HG02852 (cell line): Measurements from ENCODE around the gene POTEJ.
"Not testable (repeated sequence)": the region's sequence is repeated elsewhere in the genome, so short reads cannot be mapped to it uniquely, and the experiment has no call there.

Experiments
- ATAC-seq: cut with Tn5 transposase; IDR thresholded peaks from one replicate; pipeline ENCODE4 v1.9.1; 2021; ENCODE audit warnings: mild to moderate bottlenecking, moderate library complexity; ENCODE audit not compliant: unreplicated experiment

The POTEJ gene

DNA sequence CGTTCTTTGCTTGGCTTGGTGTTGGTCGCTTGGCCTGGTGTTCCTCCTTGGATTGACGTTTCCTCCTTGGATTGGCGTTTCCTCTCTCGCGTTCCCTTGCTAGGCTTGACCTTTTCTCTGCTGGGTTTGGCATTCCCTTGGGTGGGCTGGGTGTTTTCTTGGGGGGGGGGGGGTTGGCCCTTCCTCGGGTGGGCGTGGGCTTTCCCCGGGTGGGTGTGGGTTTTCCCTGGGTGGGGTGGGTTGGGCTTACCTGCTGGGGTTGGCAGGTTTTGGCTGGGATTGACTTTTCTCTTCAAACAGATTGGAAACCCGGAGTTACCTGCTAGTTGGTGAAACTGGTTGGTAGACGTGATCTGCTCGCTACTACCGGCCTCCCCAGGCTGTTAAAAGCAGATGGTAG, at the start of gene POTEJ:
Gene POTEJ (plus strand): TSS at position 301 of the 400 bp plus-strand sequence. CDS start 93 bp downstream, at position 394.
- not testable (repeated sequence) for ATAC-seq

DNA sequence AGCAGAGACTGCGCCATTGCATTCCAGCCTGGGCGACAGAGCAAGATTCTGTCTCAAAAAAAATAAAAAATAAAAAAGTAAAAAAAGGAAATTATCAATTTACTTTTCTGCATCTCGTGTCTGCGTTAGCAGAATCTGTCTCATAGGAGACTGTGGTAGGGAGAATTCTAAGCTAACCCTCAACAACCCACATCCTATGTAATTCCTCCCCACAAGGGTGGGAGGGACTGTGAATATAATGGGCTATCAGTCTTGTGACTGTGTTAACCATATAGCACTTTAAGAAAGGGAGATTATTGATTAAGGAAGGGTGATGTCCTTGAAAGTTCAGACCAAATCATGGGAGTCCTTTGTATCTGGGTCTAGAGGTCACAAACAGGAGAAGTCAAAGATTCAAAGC, 45.1 kb upstream of the POTEJ start:
- not testable (repeated sequence) for ATAC-seq

DNA sequence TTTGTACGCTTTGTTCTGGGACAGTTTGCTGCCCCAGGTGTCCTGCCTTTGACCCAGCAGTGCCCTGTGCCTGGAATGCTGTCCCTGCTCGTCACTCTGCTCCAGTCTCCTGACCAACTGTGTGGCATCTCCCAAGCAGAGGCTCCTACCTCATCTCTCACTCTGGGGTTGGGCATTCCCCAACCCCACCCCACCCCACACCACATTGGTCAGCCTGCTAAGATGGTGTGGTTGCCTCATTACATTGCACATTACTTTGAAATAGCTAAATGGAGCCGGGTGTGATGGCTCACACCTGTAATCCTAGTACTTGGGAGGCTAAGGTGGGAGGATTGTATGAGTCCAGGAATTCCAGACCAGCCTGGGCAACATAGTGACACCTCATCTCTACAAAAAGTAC, 39.3 kb upstream of the POTEJ start:
- ATAC-seq, result not testable (repeated sequence)

DNA sequence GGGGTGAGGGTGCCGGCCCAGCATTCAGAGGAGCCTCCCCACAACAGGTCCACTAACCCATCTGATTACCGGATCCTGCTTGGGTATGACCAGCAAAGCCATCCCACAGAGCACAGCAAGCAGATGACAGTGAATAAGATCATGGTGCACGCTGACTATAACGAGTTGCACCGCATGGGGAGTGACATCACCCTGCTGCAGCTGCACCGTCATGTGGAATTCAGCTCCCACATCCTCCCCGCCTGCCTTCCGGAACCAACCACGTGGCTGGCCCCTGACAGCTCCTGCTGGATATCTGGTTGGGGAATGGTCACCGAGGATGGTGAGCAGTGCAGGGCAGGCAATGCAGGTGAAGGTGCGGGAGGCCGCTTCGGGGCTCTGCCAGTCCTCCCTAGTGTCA, 37.0 kb upstream of the POTEJ start:
- ATAC-seq, result not testable (repeated sequence)

DNA sequence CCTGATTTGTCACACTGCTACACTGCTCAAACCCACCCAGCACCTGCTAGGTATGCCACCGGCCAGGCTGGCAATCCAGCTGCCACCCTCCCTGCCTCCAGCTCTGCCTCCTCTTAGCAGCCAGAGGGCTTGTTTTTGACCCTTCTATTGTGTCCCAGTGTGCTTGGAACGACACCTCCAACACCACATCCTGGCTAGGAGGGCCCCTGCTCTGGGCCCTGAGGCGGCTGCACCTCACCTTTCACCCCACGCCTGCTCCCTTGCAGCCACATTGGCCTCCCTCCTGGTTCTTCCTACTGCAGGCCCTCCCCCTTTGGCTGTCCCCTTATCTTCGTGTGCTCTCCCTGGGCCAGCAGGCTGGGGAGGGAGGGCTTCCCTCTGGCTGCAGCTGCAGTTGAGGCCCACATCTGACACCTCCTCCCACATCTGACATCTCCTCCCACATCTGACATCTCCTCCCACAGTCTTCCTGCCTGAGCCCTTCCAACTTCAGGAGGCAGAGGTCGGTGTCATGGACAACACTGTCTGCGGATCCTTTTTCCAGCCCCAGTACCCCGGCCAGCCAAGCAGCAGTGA, 34.9 kb upstream of the POTEJ start:
- ATAC-seq, result not testable (repeated sequence)

DNA sequence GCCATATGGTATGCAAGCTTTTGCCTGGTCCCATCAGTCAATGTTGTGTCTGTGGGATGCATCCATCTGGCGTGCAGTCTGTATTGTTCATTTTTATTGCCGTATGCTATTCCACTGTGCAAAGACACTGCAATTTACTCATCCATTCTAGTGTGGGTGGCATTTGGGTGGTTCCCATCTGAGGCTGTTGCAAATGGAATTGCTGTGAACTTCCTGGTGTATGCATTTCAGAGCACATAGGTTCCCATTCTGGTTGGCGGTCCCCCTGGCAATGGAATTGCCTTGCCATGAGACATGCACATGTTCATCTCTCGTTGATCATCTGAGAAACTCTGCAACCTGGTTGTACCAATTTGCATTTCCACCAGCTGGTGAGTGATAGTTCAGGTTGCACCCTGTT, 33.7 kb upstream of the POTEJ start:
- not testable (repeated sequence) for ATAC-seq

DNA sequence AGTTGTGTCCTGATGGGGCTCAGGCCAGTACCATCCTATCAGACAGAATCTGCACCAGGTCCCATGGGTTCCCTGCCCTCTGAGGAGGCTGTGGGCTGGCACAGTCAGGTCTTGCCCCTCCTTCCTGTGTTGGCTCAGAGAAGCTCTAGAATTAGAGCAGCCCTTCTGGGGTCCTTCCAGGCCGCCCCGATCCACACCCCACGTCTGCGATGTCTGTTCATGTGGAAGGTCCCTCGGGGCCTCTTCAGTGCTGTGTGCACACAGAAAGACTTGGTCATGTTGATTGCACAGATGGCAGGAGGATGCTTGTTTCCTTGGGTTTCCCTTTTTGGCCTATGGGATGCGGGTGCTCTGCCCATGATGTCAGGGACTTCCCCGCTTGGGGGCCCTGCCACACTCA, 32.1 kb upstream of the POTEJ start:
- ATAC-seq, result not testable (repeated sequence)

DNA sequence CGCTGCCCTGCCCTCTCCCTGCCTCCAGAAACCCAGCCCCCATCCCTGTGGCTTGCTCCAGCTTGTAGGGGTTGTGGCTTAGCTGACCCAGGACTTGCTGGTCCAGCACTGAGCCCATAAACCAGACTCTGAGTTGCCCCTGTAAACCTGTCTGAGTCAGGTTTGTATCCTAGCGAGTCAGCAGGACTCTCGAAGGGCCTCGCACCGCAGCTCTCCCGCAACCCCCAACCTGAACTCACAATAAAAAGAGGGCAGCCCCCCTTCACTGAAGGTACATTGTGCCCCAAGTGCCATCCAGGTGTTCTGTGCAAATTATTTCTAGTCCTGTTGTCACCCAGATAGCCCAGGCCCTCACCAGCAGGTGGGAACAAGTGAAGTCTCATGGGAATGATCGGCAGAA, 29.7 kb upstream of the POTEJ start:
- not testable (repeated sequence) for ATAC-seq

DNA sequence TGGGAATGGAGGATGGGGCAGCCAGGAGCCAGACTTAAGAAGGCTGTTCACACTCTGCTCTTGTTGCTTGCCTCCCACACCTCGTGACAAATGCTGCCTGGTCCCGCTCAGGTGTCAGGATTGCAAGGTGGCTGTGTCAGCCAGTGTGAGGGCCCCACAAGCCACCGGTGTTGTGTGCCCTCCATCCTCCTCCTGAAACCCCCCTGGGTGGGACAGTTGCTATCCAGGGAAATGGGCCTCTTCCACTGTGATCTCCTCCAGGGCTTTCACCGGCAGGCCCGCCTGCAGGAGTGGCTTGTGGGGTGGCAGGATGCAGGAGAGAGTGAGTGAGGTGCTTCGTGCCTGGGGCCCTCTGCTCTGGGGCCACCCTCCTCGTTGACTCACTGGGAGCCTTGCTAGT, 28.3 kb upstream of the POTEJ start:
- not testable (repeated sequence) for ATAC-seq

DNA sequence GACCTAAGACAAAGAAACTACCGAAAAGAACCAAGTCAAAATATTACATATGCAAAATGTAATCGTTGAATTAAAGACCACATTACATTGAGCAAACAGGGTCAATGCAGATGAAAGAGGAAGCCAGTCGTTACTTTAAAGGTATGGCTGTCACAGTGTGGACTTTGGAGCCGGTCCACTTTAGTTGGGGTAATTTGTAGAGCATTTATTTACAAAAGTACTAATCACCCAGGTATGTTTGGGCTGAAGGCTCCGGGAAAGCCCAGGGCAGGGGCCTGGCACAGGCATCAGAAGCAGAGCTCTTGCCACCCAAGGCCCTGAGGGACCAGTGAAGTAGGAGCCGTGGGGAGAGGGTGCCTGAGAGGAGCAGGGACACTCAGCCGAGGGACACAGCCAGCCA, 27.7 kb upstream of the POTEJ start:
- ATAC-seq, result not testable (repeated sequence)

DNA sequence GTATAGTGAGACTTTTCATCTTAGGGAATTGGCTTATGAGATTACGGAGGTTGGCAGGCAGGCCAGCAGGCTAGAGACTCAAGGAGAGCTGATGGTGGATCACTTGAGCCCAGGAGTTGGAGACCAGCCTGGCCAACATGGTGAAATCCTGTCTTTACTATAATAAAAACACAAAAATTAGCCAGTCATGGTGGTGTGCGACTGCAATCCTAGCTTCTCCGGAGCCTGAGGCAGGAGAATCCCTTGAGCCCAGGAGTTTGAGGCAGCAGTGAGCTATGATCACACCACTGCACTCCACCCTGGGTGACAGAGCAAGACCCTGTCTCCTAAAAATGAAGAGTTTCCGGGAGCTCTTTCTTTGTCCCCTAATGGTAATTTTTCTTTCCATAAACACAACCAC, 26.5 kb upstream of the POTEJ start:
- ATAC-seq, result not testable (repeated sequence)

DNA sequence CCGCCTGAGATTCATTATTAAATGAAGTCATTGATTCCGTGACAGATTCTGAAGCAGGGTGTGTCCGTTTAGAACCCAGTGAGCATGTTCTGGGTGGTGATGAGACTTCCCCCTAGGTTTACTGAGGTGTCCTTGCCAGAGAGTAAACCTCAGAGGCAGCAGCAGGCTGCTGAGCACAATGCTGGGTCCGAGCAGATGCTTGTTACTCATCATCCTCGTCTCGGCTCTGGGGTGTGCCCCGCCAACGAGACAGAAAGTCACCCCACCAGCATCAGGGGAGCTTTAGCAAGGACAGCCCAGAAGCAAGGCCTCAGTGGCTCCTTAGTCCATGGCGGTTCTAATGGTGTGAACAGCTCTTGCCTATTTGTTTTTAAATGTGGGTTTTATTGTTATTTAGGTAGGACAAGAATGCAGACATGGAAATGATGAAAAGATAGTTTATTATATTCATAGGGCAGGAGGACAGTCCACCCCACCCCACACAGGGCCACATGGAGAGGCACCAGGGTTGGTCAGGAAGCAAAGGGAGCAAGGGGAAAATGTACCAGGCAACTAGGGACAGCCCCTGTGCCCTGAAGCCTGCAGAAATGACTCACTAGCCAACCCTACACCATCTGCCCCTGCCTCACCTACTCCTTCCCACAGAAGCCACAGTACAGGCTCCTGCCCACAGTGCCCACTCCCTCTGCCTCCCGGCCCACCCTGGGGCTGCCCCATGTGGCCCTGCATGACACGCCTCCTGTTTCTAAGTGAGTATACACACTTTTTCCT, 22.4 kb upstream of the POTEJ start:
- not testable (repeated sequence) for ATAC-seq

DNA sequence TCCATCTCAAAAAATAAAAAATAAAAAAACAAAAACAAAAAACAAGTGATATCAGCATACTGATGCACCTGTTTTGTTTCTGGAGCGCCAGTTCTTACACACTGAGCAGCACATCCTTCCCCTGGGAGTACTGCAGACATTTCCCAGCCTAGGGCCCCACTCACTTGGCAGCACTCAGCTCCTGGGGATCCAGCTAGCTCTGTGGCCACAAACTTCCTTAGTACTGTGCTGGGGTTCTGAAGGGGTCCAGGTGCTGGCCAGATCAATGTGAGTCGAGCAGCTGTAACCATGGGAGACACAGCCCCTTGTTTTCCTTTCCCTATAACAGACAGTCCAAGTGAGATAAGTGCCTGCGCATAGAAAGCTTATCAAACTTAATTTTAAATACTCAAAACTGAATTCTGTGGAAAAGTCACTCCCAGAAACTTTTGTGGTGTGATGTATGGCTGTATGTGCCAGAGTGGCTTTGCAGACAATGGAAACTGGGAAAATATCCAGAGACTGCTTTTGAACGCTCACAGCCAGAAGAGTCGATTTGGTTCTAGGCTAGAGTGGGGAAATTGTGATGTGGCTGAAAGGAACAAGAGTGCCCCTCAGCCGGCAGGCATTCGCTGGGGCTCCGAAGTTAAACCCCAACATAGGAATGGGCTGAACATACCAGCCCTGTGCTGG, 20.9 kb upstream of the POTEJ start:
- not testable (repeated sequence) for ATAC-seq

DNA sequence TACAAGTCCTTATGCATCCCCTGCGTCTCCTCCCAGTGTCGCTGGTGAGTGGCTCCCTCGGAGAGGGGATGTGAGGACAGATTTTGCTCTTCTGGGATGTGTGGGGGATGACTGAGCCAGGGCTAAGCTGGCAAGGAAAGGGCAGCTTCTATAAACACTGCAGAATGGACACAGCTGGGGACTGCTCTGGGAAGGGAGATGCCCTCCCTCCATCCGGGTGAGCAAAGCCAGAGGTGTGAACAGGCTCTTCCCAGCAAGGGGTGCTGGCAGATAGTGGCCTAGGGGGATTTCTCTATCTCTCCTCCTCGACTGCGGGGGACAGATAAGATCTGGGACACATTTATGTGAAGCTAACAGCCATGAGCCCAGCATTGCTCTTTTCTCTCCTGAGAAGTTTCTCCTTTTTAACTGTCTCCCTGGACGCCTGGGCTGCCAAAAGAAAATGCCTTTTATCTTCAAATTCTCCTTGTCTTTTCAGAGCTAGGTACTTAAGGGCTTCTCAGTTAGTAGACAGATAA, 20.3 kb upstream of the POTEJ start:
- not testable (repeated sequence) for ATAC-seq

DNA sequence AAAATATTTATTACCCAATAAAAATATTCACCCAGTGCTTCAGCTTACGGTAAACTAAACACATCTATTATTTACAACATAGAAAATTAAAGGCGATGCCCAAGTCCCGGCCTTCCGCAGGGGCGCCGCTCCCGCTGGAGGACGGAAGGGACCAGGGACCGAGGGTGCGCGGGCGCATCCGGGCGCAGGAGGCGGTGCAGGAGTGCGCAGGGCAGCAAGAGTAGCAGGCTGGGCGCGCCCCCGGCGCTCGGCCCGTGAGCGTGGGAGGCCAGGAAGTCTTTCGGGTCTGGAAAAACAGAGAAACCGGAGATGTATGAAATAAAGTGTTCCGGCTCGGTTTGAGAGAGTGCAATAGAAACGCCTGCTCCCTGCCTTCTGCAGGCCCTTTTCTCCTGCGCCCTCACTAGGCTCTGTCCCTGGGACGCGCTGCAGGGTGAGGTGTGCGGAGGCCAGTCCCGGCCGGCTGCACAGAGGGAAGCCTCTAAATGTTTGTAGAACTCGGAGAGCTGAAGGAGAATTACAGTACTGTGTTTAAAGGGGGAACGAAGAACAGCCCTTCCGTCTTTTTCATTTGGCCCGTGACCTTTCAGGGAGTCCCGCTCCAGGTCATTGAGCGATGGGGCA, 18.3 kb upstream of the POTEJ start:
- ATAC-seq, result not testable (repeated sequence)

DNA sequence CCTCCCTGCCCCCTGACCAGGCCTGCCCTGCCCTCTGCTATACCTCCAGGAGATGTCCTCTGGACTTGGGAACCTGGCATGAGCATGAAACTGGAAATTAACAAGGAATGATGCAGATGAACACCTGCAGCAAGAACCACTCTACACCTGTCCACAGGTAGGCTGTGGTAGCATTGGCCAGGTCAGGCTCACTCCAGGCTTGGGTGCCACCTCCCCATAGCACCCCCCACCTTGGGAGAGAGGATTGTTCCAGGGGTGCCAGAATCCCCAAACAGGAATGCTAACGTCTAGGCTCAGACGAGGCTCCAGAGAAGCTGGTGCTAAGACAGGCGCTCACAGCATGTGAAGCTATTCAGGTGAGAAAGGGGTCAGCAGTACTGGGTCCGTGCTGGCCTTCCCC, 17.2 kb upstream of the POTEJ start:
- ATAC-seq, result not testable (repeated sequence)

DNA sequence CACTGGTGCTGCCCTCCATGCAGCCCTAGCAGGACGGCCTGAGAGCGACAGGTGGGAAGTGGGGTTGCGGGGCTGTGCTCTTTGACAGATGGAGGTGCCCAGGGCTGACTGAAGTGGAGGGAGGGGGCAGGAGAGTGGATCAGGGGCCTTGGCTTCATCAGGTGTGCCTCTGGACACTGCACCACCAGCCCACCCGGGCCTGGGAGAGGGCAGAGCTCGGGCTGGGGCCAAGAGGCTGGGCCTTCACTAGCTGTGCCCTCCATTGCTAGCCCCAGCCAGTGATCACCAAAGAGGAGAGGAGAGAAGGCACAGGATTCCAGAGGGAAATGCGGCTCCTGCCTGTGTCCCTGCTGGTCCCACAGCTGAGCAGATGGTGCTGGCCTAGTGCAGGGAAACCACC, 14.5 kb upstream of the POTEJ start:
- not testable (repeated sequence) for ATAC-seq

DNA sequence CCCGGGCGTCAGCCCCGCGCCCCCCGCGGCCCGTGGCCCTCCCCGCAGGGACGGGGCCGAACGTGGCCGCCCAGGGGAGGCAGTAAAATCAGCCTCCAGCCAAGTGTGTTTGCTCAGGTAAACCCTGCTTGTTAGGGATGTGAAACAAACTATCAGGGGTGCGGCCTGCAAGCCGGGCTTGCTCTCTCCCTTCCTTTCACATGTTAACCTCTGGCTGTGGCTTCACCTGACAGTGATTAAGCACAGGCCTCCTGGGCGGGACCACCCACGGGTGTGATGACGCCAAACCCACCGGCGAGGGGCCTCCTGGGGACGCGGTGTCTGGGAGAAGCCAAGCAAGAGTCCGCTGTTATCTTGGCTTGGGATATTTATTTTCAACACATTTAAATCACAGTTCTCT, 13.2 kb upstream of the POTEJ start:
- not testable (repeated sequence) for ATAC-seq

DNA sequence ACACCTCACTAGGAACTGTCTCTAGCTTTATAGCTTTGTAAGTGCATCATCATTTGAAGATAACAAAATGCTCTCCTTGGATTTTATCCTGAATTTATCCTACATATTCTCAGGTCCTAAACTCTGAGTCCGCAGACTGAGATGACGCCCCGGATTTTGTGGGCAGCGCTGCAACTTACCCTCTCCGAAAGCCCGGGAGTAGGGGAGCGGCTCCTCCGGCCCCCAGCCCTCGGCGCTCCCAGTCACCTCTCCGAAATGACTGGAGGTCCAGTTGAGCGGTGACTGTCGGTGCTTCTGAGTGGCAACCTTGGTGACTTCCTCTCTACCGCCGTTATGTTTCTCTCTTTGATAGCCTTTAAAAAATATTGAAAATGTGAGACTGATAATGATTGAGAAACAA, 12.8 kb upstream of the POTEJ start:
- not testable (repeated sequence) for ATAC-seq

DNA sequence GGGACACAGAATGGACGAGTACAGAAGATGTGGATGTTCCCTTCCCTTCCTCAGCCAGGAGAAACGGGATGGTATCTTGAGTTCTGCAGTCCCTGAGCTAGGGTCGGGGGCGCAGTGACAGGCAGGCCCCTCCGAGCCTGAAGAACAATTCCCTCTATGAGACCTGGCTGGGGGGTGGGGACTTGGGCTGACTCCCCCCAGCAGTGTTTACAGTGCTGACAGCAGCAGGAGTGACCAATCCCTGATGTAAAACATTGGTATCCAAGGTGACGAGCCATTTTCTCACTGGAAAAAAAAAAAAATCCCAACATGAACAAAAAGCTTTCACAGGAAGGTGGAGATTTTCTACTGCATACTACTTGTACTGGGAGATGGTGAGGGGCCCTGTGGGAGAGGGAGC, 11.8 kb upstream of the POTEJ start, which contains the start of gene CFC1:
Gene CFC1 (minus strand): TSS at position 183 of the 400 bp plus-strand sequence. CDS start 288 bp downstream, outside the sequence.
- not testable (repeated sequence) for ATAC-seq

DNA sequence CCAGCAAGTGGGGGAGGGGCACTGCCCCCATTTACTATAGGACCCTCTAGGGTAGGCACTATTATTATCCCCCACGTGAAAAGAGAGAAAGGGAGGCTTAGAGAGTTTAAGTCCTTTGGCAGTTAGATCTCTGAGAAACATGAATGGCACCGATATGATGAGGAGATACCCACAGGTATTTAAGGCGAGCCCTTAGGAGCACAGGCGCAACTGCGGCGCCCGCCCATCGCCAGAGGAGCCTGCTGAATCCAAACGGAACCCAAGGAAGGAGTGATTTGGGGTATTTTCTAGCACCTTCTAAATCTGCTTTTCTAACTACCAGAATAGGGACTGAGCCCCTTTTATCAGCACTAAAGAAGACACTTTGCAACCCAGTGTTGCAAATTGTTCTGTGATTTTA, 11.3 kb upstream of the POTEJ start:
- not testable (repeated sequence) for ATAC-seq
